ENCODE data around the gene LGALS9.

LGALS9 gene

DNA sequence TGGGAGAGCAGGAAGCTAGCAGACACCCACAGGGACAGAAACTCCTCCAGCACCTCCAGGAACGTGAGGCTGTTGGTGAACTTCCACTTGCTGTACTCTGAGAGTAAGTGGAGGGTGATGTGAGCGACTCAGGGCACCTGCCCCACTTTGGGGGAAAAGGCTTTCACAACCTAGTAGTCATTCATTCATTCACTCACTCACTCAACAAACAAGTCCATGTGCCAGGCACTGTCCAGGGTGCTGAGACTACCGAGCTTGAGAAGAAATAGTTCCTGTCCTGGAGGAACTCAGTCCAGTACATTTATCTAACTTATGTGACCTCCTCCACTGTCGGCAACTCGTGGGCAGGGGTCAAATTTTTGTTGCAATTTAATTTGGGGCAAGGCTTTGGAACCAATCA, 26.6 kb downstream of the LGALS9 start:
- TF ChIP-seq EGR1 (IDR thresholded peaks at IDR 0.05) (no peak), CREB1 (IDR thresholded peaks at IDR 0.05; ENCODE audit: low read depth) (no peak), FOXM1 (IDR thresholded peaks at IDR 0.05; ENCODE audit: borderline replicate concordance, low read depth) (no peak), RAD21 (IDR thresholded peaks at IDR 0.05; ENCODE audit: low read depth) (no peak), NFIC (IDR thresholded peaks at IDR 0.05) (no peak), CEBPB (IDR thresholded peaks at IDR 0.05) (no peak), MAX (IDR thresholded peaks at IDR 0.05) (peak; percentile 81), TAF1 (IDR thresholded peaks at IDR 0.05; ENCODE audit: low read depth) (no peak), TCF12 (IDR thresholded peaks at IDR 0.05; ENCODE audit: low read depth) (no peak), TEAD4 (IDR thresholded peaks at IDR 0.05) (no peak), EP300 (IDR thresholded peaks at IDR 0.05; ENCODE audit: borderline replicate concordance) (no peak)
- TF ChIP-seq, protein P1, sequence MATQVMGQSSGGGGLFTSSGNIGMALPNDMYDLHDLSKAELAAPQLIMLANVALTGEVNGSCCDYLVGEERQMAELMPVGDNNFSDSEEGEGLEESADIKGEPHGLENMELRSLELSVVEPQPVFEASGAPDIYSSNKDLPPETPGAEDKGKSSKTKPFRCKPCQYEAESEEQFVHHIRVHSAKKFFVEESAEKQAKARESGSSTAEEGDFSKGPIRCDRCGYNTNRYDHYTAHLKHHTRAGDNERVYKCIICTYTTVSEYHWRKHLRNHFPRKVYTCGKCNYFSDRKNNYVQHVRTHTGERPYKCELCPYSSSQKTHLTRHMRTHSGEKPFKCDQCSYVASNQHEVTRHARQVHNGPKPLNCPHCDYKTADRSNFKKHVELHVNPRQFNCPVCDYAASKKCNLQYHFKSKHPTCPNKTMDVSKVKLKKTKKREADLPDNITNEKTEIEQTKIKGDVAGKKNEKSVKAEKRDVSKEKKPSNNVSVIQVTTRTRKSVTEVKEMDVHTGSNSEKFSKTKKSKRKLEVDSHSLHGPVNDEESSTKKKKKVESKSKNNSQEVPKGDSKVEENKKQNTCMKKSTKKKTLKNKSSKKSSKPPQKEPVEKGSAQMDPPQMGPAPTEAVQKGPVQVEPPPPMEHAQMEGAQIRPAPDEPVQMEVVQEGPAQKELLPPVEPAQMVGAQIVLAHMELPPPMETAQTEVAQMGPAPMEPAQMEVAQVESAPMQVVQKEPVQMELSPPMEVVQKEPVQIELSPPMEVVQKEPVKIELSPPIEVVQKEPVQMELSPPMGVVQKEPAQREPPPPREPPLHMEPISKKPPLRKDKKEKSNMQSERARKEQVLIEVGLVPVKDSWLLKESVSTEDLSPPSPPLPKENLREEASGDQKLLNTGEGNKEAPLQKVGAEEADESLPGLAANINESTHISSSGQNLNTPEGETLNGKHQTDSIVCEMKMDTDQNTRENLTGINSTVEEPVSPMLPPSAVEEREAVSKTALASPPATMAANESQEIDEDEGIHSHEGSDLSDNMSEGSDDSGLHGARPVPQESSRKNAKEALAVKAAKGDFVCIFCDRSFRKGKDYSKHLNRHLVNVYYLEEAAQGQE (IDR thresholded peaks at IDR 0.05; ENCODE audit: low read depth), result peak; percentile 92

DNA sequence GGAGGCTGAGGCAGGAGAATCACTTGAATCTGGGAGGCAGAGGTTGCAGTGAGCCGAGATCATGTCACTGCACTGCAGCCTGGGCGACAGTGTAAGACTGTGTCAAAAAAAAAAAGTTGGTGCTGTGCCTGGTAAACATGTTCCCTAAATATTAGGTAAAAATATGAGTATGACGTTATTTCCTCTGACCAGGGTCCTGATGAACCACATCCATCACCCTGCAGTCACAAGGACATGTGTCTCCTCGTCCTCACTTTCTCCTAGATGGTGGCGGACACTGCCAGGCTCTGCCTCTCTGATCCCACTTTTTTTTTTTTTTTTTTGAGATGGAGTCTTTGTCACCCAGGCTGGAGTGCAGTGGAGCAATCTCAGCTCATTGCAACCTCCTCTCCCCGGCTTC, 28.7 kb downstream of the LGALS9 start:
- TF ChIP-seq, protein P1 (IDR thresholded peaks at IDR 0.05; ENCODE audit: low read depth), result peak; percentile 71
- TF ChIP-seq CEBPB (IDR thresholded peaks at IDR 0.05), result no peak

GRCh38 chr17:27660436-27660835, 29.4 kb downstream of the LGALS9 start:
- TF ChIP-seq FOXM1 (IDR thresholded peaks at IDR 0.05; ENCODE audit: borderline replicate concordance, low read depth) (no peak), EP300 (IDR thresholded peaks at IDR 0.05; ENCODE audit: borderline replicate concordance) (no peak), EGR1 (IDR thresholded peaks at IDR 0.05) (no peak), TCF12 (IDR thresholded peaks at IDR 0.05; ENCODE audit: low read depth) (no peak), ZBTB7A (IDR thresholded peaks at IDR 0.05; ENCODE audit: low read depth) (no peak), USF1 (IDR thresholded peaks at IDR 0.05) (no peak), RAD21 (IDR thresholded peaks at IDR 0.05; ENCODE audit: low read depth) (no peak), NFIC (IDR thresholded peaks at IDR 0.05) (no peak), TAF1 (IDR thresholded peaks at IDR 0.05; ENCODE audit: low read depth) (no peak), YY1 (IDR thresholded peaks at IDR 0.05; ENCODE audit: low read depth) (no peak), MAX (IDR thresholded peaks at IDR 0.05) (no peak), CEBPB (IDR thresholded peaks at IDR 0.05) (no peak), CREB1 (IDR thresholded peaks at IDR 0.05; ENCODE audit: low read depth) (no peak), TEAD4 (IDR thresholded peaks at IDR 0.05) (no peak)
- TF ChIP-seq, protein P1 (IDR thresholded peaks at IDR 0.05; ENCODE audit: low read depth), result no peak

GRCh38 chr17:27663936-27664605, 33.1 kb downstream of the LGALS9 start:
- no peak for TF ChIP-seq CEBPB (IDR thresholded peaks at IDR 0.05)
- no peak for TF ChIP-seq USF1 (IDR thresholded peaks at IDR 0.05)
- TF ChIP-seq CREB1 (IDR thresholded peaks at IDR 0.05; ENCODE audit: low read depth), result no peak
- no peak for TF ChIP-seq EP300 (IDR thresholded peaks at IDR 0.05; ENCODE audit: borderline replicate concordance)
- no peak for TF ChIP-seq TCF12 (IDR thresholded peaks at IDR 0.05; ENCODE audit: low read depth)
- no peak for TF ChIP-seq TEAD4 (IDR thresholded peaks at IDR 0.05)
- TF ChIP-seq FOXM1 (IDR thresholded peaks at IDR 0.05; ENCODE audit: borderline replicate concordance, low read depth), result no peak
- no peak for TF ChIP-seq MAX (IDR thresholded peaks at IDR 0.05)
- TF ChIP-seq NFIC (IDR thresholded peaks at IDR 0.05), result no peak
- no peak for TF ChIP-seq TAF1 (IDR thresholded peaks at IDR 0.05; ENCODE audit: low read depth)
- TF ChIP-seq, protein P1 (IDR thresholded peaks at IDR 0.05; ENCODE audit: low read depth), result no peak
- no peak for TF ChIP-seq RAD21 (IDR thresholded peaks at IDR 0.05; ENCODE audit: low read depth)
- no peak for TF ChIP-seq EGR1 (IDR thresholded peaks at IDR 0.05)
- TF ChIP-seq ZBTB7A (IDR thresholded peaks at IDR 0.05; ENCODE audit: low read depth), result no peak

Data from Ishikawa (cell line).